ENCODE results near the gene CCDC81.

The CCDC81 gene

GRCh38 chr11:86469491-86470388 lies 95.1 kb downstream of the CCDC81 start:
- no peaks in the 10 kb centered on the region for H3K9me3 ChIP-seq (ENCODE audit: control insufficient read depth, low read length)
- TF ChIP-seq CTCF (IDR thresholded peaks at IDR 0.05) = no peak
- no peak overlapping the region for H3K4me3 ChIP-seq (ENCODE audit: low read depth, low read length)
- peaks cover 5% of the 10 kb centered on the region for H3K4me1 ChIP-seq
- H3K79me2 ChIP-seq = no peaks in the 10 kb centered on the region
- no peak overlapping the region for H3K9ac ChIP-seq
- no peaks in the 10 kb centered on the region for H3K27me3 ChIP-seq (ENCODE audit: control insufficient read depth, insufficient read depth, low read length)
- no peak overlapping the region for H3K27ac ChIP-seq
- no peak overlapping the region for H2AFZ ChIP-seq
- no peaks in the 10 kb centered on the region for H3K36me3 ChIP-seq (ENCODE audit: control insufficient read depth, insufficient read depth, low read length)
- H3K4me2 ChIP-seq (ENCODE audit: low read length) = no peak overlapping the region
